ENCODE results near the gene INVS.
"Not testable (repeated sequence)": the region's sequence is repeated elsewhere in the genome, so short reads cannot be mapped to it uniquely, and the experiment has no call there.

Gene INVS

DNA sequence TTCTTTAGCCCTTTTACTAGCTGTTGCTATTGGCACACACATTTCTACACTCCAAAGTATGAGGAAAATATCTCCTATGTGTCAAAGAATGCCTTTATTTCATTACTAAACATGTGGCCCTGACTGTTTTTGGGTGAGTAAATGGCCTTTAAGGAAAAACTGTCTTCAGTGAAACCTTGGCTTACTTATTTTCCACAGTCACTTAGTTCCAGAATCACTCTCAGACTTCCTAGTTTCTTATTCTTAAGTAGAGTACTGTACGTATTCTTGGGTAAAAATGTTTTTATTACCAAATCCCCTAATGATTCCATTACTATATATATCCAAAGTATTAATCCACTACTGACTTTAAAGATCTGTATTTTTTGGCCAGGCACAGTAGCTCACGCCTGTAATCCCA, 27.8 kb upstream of the INVS start:
- no peak for DNase-seq (ENCODE audit: low read depth)
- TF ChIP-seq, protein P1, sequence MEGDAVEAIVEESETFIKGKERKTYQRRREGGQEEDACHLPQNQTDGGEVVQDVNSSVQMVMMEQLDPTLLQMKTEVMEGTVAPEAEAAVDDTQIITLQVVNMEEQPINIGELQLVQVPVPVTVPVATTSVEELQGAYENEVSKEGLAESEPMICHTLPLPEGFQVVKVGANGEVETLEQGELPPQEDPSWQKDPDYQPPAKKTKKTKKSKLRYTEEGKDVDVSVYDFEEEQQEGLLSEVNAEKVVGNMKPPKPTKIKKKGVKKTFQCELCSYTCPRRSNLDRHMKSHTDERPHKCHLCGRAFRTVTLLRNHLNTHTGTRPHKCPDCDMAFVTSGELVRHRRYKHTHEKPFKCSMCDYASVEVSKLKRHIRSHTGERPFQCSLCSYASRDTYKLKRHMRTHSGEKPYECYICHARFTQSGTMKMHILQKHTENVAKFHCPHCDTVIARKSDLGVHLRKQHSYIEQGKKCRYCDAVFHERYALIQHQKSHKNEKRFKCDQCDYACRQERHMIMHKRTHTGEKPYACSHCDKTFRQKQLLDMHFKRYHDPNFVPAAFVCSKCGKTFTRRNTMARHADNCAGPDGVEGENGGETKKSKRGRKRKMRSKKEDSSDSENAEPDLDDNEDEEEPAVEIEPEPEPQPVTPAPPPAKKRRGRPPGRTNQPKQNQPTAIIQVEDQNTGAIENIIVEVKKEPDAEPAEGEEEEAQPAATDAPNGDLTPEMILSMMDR (IDR thresholded peaks at IDR 0.05; ENCODE audit: low read depth, low read length, missing control alignments): no peak
- H3K4me3 ChIP-seq (ENCODE audit: low read depth, low read length): no peak overlapping the region

DNA sequence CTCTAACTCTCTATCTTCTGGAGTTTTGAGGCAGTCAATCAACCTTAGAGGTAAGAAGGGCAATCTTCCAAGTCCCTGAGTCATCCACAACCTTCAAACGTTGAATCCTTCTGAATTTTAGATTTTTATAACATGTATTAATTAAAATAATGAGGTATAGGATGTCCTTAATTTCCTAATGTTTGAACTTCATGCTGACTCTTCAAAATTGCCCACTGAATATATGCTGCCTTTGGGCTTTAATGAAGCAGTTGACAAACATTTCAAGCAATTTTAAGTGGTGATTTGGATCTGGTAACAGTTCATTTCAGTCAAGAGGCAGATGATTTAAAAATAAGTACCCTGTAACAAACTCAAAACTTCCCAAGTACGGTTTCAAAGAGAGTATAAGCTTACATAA, 26.2 kb upstream of the INVS start:
- DNase-seq (ENCODE audit: low read depth): no peak
- TF ChIP-seq, protein P1 (IDR thresholded peaks at IDR 0.05; ENCODE audit: low read depth, low read length, missing control alignments): no peak

DNA sequence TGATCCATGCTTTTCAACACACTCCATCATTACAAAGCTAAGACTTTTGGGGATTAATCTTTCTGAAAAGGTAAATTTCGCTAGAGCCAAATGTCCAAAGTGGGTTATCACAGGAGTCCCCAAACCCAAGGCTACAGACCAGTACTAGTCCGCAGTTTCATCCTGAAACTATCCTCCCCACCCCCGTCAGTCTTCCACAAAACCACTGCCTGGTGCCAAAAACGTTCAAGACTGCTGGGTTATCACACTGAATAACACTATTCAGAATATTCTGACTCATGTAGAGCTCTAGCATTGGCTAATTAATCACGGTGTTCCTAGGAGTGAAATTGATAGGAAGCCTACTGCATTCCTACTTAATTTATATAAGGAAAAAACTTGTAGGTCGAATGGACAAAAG, 24.9 kb upstream of the INVS start:
- no peak for DNase-seq (ENCODE audit: low read depth)
- TF ChIP-seq, protein P1 (IDR thresholded peaks at IDR 0.05; ENCODE audit: low read depth, low read length, missing control alignments): no peak
- no peak overlapping the region for H3K4me3 ChIP-seq (ENCODE audit: low read depth, low read length)

More for the DNA sequence above, 26.2 kb upstream of the INVS start:
- H3K4me3 ChIP-seq (ENCODE audit: low read depth, low read length): no peak overlapping the region

DNA sequence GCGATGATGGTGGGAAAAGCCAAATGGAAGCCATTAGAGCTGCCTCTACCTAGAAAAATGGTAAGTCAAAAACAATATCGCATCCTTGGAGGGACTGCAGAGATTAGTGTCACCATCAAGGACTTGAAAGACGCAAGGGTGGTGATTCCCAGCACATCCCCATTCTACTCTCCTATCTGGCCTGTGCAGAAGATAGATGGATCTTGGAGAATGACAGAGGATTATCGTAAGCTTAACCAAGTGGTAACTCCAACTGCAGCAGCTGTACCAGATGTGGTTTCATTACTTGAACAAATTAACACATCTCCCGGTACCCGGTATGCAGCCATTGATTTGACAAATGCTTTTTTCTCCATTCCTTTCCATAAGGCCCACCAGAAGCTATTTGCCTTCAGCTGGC, 24.1 kb upstream of the INVS start:
- no peak for DNase-seq (ENCODE audit: low read depth)
- TF ChIP-seq, protein P1 (IDR thresholded peaks at IDR 0.05; ENCODE audit: low read depth, low read length, missing control alignments): no peak
- H3K4me3 ChIP-seq (ENCODE audit: low read depth, low read length): no peak overlapping the region

DNA sequence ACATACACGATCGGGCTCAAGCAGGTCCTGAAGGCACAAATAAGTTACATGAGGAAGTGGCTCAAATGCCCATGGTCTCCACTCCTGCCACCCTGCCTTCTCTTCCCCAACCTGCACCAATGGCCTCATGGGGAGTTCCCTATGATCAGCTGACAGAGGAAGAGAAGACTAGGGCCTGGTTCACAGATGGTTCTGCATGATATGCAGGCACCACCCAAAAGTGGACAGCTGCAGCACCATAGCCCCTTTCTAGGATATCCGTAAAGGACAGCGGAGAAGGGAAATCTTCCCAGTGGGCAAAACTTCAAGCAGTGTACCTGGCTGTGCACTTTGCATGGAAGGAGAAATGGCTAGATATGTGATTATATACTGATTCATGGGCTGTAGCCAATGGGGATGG, 22.8 kb upstream of the INVS start:
- not testable (repeated sequence) for H3K4me3 ChIP-seq (ENCODE audit: low read depth, low read length); DNase-seq (ENCODE audit: low read depth)

DNA sequence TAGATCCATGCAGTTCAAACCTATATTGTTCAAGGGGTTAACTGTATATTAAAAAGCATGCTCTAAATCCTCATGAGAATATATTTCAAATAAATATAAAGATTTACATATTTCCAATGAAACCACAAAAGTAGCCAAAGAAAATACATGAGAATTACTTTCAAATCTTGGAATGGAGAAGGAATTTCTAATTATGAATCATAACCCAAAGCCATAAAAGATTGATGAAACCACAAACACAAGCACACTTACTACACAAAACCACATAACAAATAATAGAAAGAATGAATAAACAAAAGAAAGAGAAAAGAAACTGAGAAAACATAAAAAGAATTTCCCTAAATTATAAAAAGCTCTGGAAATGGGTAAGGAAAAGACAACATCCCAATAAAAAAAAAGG, 16.3 kb upstream of the INVS start:
- no peak overlapping the region for H3K4me3 ChIP-seq (ENCODE audit: low read depth, low read length)
- TF ChIP-seq, protein P1 (IDR thresholded peaks at IDR 0.05; ENCODE audit: low read depth, low read length, missing control alignments): no peak
- no peak for DNase-seq (ENCODE audit: low read depth)

DNA sequence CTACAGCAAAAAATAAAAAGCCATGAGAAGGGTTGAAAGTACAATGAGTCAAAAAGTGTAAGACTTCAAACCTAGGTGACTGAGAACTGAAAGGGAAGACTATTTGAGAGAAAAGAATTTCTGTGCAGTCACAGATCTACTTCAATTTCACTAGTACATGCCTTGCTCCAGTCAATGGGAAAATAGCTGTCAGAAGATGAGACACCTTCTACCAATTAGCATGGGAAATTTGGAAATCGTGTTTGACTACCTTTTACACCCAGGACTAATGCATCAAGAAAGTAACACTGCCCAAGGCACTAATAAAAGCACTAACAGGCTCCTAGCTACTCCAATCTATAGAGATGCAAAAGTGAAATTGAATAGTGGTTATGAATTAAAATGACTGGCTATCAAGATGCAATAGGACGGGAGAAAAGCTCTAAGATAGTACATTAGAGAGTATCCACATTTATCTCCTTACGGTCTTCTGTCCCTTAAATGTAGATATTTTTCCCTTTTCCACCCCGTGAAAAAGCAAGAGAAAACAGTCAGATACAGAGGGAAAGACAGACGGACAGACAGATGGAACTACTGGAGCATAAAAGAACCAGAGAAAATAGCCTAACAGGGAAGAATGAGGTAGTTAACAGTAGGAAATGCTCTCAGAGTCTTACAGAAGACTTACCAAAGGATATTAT, 15.5 kb upstream of the INVS start:
- H3K4me3 ChIP-seq (ENCODE audit: low read depth, low read length): peak overlapping the region; percentile 60
- TF ChIP-seq, protein P1 (IDR thresholded peaks at IDR 0.05; ENCODE audit: low read depth, low read length, missing control alignments): no peak
- DNase-seq (ENCODE audit: low read depth): no peak
